Stimulated activated CD8-positive, alpha-beta memory T cell treated with anti-CD3 and anti-CD28 coated beads, Interleukin-4, amount 100 ng/mL, for 24 hours (primary cell): Measurements from ENCODE around the gene DACH1.

Experiments used
- DNase-seq: peaks from one replicate; pipeline ENCODE4 v3.0.0-alpha.2; 2020; ENCODE audit warnings: low read depth

Gene DACH1

GRCh38 chr13:71702253-71702652, 164.8 kb downstream of the DACH1 start:
- DNase-seq = no peak

GRCh38 chr13:71701741-71702140, 165.3 kb downstream of the DACH1 start:
- no peak for DNase-seq

- DNase-seq = no peak
Measured at GRCh38 chr13:71699342-71699741, 167.7 kb downstream of the DACH1 start.

- no peak for DNase-seq
Measured at GRCh38 chr13:71695662-71696061, 171.3 kb downstream of the DACH1 start.

- no peak for DNase-seq
Measured at GRCh38 chr13:71685072-71685471, 181.9 kb downstream of the DACH1 start.

- DNase-seq = no peak
Measured at GRCh38 chr13:71681901-71682613, 184.9 kb downstream of the DACH1 start.

- no peak for DNase-seq
Measured at GRCh38 chr13:71677124-71677523, 189.9 kb downstream of the DACH1 start.

GRCh38 chr13:71672512-71672911, 194.5 kb downstream of the DACH1 start:
- DNase-seq = no peak

GRCh38 chr13:71663431-71663830, 203.6 kb downstream of the DACH1 start:
- DNase-seq = no peak

- no peak for DNase-seq
Measured at GRCh38 chr13:71661921-71662320, 205.1 kb downstream of the DACH1 start.

GRCh38 chr13:71659404-71659803, 207.6 kb downstream of the DACH1 start:
- no peak for DNase-seq

GRCh38 chr13:71645467-71645866, 221.5 kb downstream of the DACH1 start:
- no peak for DNase-seq

GRCh38 chr13:71644579-71644978, 222.4 kb downstream of the DACH1 start:
- DNase-seq = no peak

GRCh38 chr13:71643448-71643860, 223.6 kb downstream of the DACH1 start:
- no peak for DNase-seq

GRCh38 chr13:71638751-71639150, 228.3 kb downstream of the DACH1 start:
- no peak for DNase-seq

GRCh38 chr13:71634602-71635443, 232.2 kb downstream of the DACH1 start:
- DNase-seq = no peak

GRCh38 chr13:71634182-71634581, 232.8 kb downstream of the DACH1 start:
- DNase-seq = no peak

- no peak for DNase-seq
Measured at GRCh38 chr13:71632721-71633120, 234.3 kb downstream of the DACH1 start.

- no peak for DNase-seq
Measured at GRCh38 chr13:71632206-71632605, 234.8 kb downstream of the DACH1 start.

- no peak for DNase-seq
Measured at GRCh38 chr13:71629167-71629566, 237.8 kb downstream of the DACH1 start.

- no peak for DNase-seq
Measured at GRCh38 chr13:71626421-71627117, 240.4 kb downstream of the DACH1 start.

GRCh38 chr13:71625694-71626093, 241.3 kb downstream of the DACH1 start:
- DNase-seq = no peak
